GM21447 (cell line): ENCODE measurements around the gene SEPTIN1.

Experiments
- ATAC-seq: cut with Tn5 transposase; IDR thresholded peaks from one replicate; pipeline ENCODE4 v1.9.1; 2021; ENCODE audit not compliant: unreplicated experiment

SEPTIN1 gene

GRCh38 chr16:30382111-30382881 is at the start of gene SEPTIN1:
Gene SEPTIN1 (minus strand): TSS chr16:30382561. CDS start chr16:30382542, 19 bp downstream.
- peak; percentile 34 for ATAC-seq

- ATAC-seq = peak; percentile 2
Observed at GRCh38 chr16:30430428-30430970, 48.1 kb upstream of the SEPTIN1 start.

GRCh38 chr16:30429678-30430427 is 47.5 kb upstream of the SEPTIN1 start, which contains the start of gene DCTPP1:
Gene DCTPP1 (minus strand): TSS chr16:30430030. CDS start chr16:30429980, 50 bp downstream.
- peak; percentile 93 for ATAC-seq

GRCh38 chr16:30429418-30429677 is 47.0 kb upstream of the SEPTIN1 start:
- ATAC-seq = peak; percentile 16

- no peak for ATAC-seq
Observed at GRCh38 chr16:30428055-30428454, 45.7 kb upstream of the SEPTIN1 start.

- no peak for ATAC-seq
Observed at GRCh38 chr16:30421010-30421409, 38.6 kb upstream of the SEPTIN1 start.

GRCh38 chr16:30418350-30419181 is 36.2 kb upstream of the SEPTIN1 start:
- ATAC-seq = no peak

GRCh38 chr16:30417529-30418349 is 35.4 kb upstream of the SEPTIN1 start:
- ATAC-seq = peak; percentile 63

GRCh38 chr16:30416624-30417528 is 34.5 kb upstream of the SEPTIN1 start:
- no peak for ATAC-seq

- no peak for ATAC-seq
Observed at GRCh38 chr16:30416047-30416603, 33.8 kb upstream of the SEPTIN1 start.

- no peak for ATAC-seq
Observed at GRCh38 chr16:30414159-30414558, 31.8 kb upstream of the SEPTIN1 start.

- no peak for ATAC-seq
Observed at GRCh38 chr16:30413112-30413806, 30.9 kb upstream of the SEPTIN1 start.

GRCh38 chr16:30409125-30410060 is 27.0 kb upstream of the SEPTIN1 start:
- peak; percentile 49 for ATAC-seq

GRCh38 chr16:30407804-30408534 is 25.6 kb upstream of the SEPTIN1 start:
- ATAC-seq = peak; percentile 5

GRCh38 chr16:30407102-30407803 is 24.9 kb upstream of the SEPTIN1 start, which contains the start of gene ZNF771:
Gene ZNF771 (plus strand): TSS chr16:30407606. CDS start chr16:30408054, 448 bp downstream.
- ATAC-seq = peak; percentile 70

- ATAC-seq = no peak
Observed at GRCh38 chr16:30406795-30407101, 24.4 kb upstream of the SEPTIN1 start.
